ENCODE results near the gene ALDH3B2. TPM values are rescaled to one million over a fixed set of nuclear protein-coding genes. Genes with fewer than 3 reads are reported as not detected.

ALDH3B2 gene, protein sequence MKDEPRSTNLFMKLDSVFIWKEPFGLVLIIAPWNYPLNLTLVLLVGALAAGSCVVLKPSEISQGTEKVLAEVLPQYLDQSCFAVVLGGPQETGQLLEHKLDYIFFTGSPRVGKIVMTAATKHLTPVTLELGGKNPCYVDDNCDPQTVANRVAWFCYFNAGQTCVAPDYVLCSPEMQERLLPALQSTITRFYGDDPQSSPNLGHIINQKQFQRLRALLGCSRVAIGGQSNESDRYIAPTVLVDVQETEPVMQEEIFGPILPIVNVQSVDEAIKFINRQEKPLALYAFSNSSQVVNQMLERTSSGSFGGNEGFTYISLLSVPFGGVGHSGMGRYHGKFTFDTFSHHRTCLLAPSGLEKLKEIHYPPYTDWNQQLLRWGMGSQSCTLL
- total RNA-seq: 0.15 TPM in 1 of 2 replicates, not detected in the other

DNA sequence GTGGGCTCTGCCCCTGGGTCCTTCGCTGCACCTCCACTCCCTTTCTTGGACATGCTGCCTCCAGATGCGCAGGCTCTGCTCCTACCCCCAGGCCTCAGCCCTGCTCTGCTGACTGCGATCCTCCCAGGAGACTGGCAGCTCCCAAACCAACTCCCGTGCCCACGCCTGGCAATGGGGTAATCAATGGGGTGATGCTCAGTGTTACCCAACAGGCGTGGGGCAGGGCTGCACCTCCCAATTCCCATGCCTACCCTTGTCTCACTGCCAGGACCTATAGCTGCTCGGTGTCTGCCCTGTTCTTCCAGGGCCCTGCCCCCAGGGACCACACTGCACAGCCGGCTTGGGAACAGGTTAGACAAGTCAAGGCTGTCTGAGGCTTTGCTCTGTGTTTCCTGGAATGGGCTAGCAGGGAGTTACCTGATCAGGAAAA, at the start of gene ALDH3B2:
Gene ALDH3B2, minus strand, starts transcription at position 182 of the 430 bp plus-strand sequence. CDS start 7,688 bp downstream, outside the sequence.

DNA sequence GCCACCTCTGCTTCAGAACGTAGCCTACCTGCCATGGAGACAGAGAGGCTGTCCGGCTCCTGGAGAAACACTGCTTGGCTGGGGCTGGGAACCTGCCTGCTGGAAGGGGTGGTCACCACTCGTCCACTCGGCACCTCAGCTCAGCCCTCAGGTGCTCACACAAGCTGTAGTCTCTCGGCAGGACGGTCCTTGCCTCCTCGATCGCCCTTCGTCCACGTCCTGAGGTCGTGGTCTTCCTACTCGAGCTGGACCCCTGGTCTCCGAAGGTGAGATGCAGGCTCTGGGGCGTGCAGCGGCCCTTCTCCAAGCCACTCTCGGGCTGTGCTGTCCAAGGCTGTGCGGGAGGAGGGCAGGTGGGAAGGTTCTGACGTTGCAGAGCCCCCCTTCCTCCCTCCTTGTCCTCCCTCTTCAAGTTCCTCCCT, 35.0 kb downstream of the ALDH3B2 start, which contains the start of gene TBX10:
Gene TBX10, minus strand, starts transcription at position 326 of the 422 bp plus-strand sequence. Its CDS starts 291 bp downstream, at position 35.

DNA sequence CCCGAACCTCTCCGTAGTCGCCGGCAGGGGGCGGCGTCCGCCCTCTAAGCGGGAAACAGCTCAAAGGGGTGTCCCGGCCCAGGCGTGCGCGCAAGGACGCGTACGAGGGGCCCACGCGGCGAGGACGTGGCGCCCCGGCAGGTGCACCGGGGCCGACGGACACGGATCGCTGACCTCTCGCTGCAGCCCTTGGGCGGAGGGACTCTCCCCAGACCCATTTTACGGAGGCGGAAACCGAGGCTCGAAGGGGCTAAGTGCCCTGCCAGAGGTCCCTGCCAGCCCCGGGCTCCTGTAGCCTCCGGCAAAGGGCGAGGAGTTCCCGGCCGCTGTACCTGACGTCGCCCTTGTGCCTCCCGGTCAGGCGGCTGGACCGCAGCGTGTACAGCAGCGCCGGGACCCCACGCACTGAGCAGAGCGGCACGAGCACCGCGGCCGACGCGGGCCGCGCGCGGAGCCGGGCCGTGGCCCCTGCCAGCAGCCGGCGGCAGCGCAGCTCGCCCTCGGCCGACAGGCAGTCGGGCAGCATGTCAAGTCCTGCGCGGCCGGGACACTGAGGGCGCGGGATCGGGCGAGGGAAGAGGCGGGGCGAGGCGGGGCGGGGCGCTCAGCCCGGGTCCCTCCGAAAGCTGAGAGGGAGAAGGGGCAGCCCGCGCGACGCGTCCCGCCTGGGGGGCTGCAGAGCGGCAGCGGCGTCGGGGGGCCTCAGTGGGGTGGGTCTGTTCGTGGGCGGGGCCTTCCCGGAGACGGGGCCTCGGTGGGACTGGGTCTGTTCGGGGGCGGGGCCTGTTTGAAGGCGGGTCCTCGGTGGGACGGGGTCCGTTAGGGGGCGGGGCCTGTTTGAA, 44.8 kb downstream of the ALDH3B2 start, which contains the start of gene NUDT8:
Gene NUDT8, minus strand, starts transcription at position 552 of the 842 bp plus-strand sequence. Its CDS starts 26 bp downstream, at position 526.

Other genes starting within 250 kb of the ALDH3B2 start
- gene RPS6KB2, start 246.1 kb downstream of the ALDH3B2 start, total RNA-seq: 47.6 and 55.6 TPM in 2 replicates
- gene PTPRCAP, start 236.9 kb downstream of the ALDH3B2 start, total RNA-seq: 0.50 and 1.3 TPM in 2 replicates
- 134 and 212 TPM in 2 replicates for gene CORO1B, start 231.1 kb downstream of the ALDH3B2 start, total RNA-seq
- 0.17 TPM in 1 of 2 replicates, not detected in the other for gene GPR152, start 221.9 kb downstream of the ALDH3B2 start, total RNA-seq
- not detected in 2 replicates for gene CABP4, start 219.3 kb downstream of the ALDH3B2 start, total RNA-seq
- 25.5 and 36.7 TPM in 2 replicates for gene TMEM134, start 205.4 kb downstream of the ALDH3B2 start, total RNA-seq
- 78.4 and 93.5 TPM in 2 replicates for gene AIP, start 191.6 kb downstream of the ALDH3B2 start, total RNA-seq
- gene PITPNM1, start 169.3 kb downstream of the ALDH3B2 start, total RNA-seq: 19.2 and 23.0 TPM in 2 replicates
- gene CDK2AP2, start 166.5 kb downstream of the ALDH3B2 start, total RNA-seq: 14.8 and 15.2 TPM in 2 replicates
- gene CABP2, start 151.2 kb downstream of the ALDH3B2 start, total RNA-seq: not detected in 2 replicates
- 842 and 851 TPM in 2 replicates for gene GSTP1, start 90.8 kb downstream of the ALDH3B2 start, total RNA-seq
- 226 and 257 TPM in 2 replicates for gene NDUFV1, start 67.7 kb downstream of the ALDH3B2 start, total RNA-seq
- gene NUDT8, start 44.7 kb downstream of the ALDH3B2 start, total RNA-seq: 4.3 and 4.5 TPM in 2 replicates
- gene TBX10, start 34.9 kb downstream of the ALDH3B2 start, total RNA-seq: not detected in 2 replicates
- not detected in 2 replicates for gene ACY3, start 23.9 kb downstream of the ALDH3B2 start, total RNA-seq